ENCODE measurements around the gene BCR. TPM values are rescaled to one million over a fixed set of nuclear protein-coding genes. Genes with fewer than 3 reads are reported as not detected.

BCR gene
- total RNA-seq, 1 experiment from 2014 or later = 77.0 TPM

GRCh38 chr22:23154461-23154860, 25.8 kb upstream of the BCR start:
- no CpG with 5 or more reads among the region's 5 CpGs for WGBS (ENCODE audit: extremely low coverage, insufficient read length, low lambda C conversion rate)
- Histone ChIP-seq H3K23me2 (ENCODE audit: insufficient read length, low read depth, low read length, poor library complexity, severe bottlenecking) (no peaks in the 10 kb centered on the region), H4K20me1 (ENCODE audit: control insufficient read depth, insufficient read depth, insufficient read length) (no peaks in the 10 kb centered on the region), H3K4me2 (ENCODE audit: insufficient read depth, insufficient read length, low read length) (no peak overlapping the region), H3K79me2 (ENCODE audit: insufficient read depth, low read length) (no peaks in the 10 kb centered on the region), H2AFZ (ENCODE audit: low read length) (no peak overlapping the region), H3K4ac (ENCODE audit: low read depth, low read length) (no peak overlapping the region), H3K56ac (ENCODE audit: insufficient read length, low read depth, low read length) (no peak overlapping the region), H3K23ac (ENCODE audit: insufficient read length, low read depth, low read length) (no peak overlapping the region), H3K9ac (ENCODE audit: extremely low read depth, insufficient read length, low read length) (no peak overlapping the region), H3K27me3 (ENCODE audit: insufficient read depth, low read length) (no peaks in the 10 kb centered on the region), H4K91ac (ENCODE audit: insufficient read length, low read depth, low read length) (no peak overlapping the region), H4K8ac (replicated peaks; ENCODE audit: insufficient read length, low read depth, low read length) (no peak overlapping the region), H3T11ph (ENCODE audit: low read length) (no peak overlapping the region), H3K9me3 (ENCODE audit: control insufficient read depth, low read depth, low read length) (no peaks in the 10 kb centered on the region), H3K4me1 (ENCODE audit: insufficient read depth, low read length) (peaks cover 2% of the 10 kb centered on the region; the same call in 1 of the 2 replicates), H2BK120ac (ENCODE audit: low read depth, low read length, poor library complexity, severe bottlenecking) (no peak overlapping the region), H2AK5ac (ENCODE audit: insufficient read length, low read length) (no peak overlapping the region), H4K5ac (ENCODE audit: insufficient read length, low read depth, low read length) (no peak overlapping the region), H3K14ac (ENCODE audit: insufficient read depth, low read length) (no peak overlapping the region), H3K27ac (ENCODE audit: insufficient read length, low read depth, low read length) (no peak overlapping the region), H3K79me1 (ENCODE audit: insufficient read depth, low read depth, low read length, poor library complexity, severe bottlenecking) (no peaks in the 10 kb centered on the region), H2BK15ac (ENCODE audit: low read depth, low read length) (no peak overlapping the region), H3K18ac (ENCODE audit: insufficient read length, low read depth, low read length) (no peak overlapping the region), H2BK5ac (ENCODE audit: insufficient read length, low read length) (no peak overlapping the region), H2BK20ac (ENCODE audit: low read depth, low read length, poor library complexity, severe bottlenecking) (no peak overlapping the region), H2BK12ac (ENCODE audit: insufficient read length, low read depth, low read length) (no peak overlapping the region)
- H3K9me3 Mint-ChIP-seq = no peaks in the 10 kb centered on the region
- H3K27me3 Mint-ChIP-seq (ENCODE audit: low read depth) = peaks cover 11% of the 10 kb centered on the region
- peaks cover 0 to 4% (median 0%) of the 10 kb centered on the region in 3 experiments; a peak in 3 of 7 replicates for H3K36me3 Mint-ChIP-seq (ENCODE audit: insufficient read depth in 1 of 3, low read depth in 3 of 3)
- no peak overlapping the region for H3K4me3 Mint-ChIP-seq
- H3K4me1 Mint-ChIP-seq = peaks cover 30 to 40% of the 10 kb centered on the region in 2 experiments
- no peak for DNase-seq
- no peak for TF ChIP-seq CTCF (conservative IDR thresholded peaks at IDR 0.05)
- H3K27ac Mint-ChIP-seq = peak overlapping the region in 2 of 3 experiments; percentile 23 to 25; a peak in 2 of 7 replicates
